CD14-positive monocyte (primary cell): ENCODE measurements around the gene ZCRB1. TPM values are rescaled to one million over a fixed set of nuclear protein-coding genes. Genes with fewer than 3 reads are reported as not detected.
A peak's percentile ranks its signal among the peaks of the same experiment; 100 is the strongest.

Source experiments
- DNase-seq, 3 donors: peaks; one replicate each; pipeline ENCODE4 v3.0.0-alpha.2; 2011 to 2022
- H2AFZ ChIP-seq: 2 replicates; pipeline ENCODE4 v1.6.0; 2012; ENCODE audit warnings: mild to moderate bottlenecking, low read depth, low read length, inconsistent platforms; ENCODE audit not compliant: insufficient read depth, poor library complexity, severe bottlenecking
- H3K27ac ChIP-seq, 2 donors: 1 replicate in 1 of 2; 2 replicates in 1 of 2; pipeline ENCODE4 v1.5.1; 2012 to 2013; ENCODE audit warnings: low read length in 2 of 2, control low read depth in 1 of 2, inconsistent platforms in 1 of 2, low read depth in 1 of 2, mild to moderate bottlenecking in 1 of 2
- H3K27me3 ChIP-seq, 2 donors: one replicate each; pipeline versions ENCODE4 v1.6.0 to v1.6.1; 2011 to 2013; ENCODE audit warnings: low read length in 2 of 2; ENCODE audit not compliant: control insufficient read depth in 2 of 2, insufficient read depth in 2 of 2
- H3K36me3 ChIP-seq, 2 donors: replicated peaks in 1 of 2; 1 replicate in 1 of 2; 2 replicates in 1 of 2; pipeline versions ENCODE4 v1.5.1 to v1.6.1; 2012 to 2013; ENCODE audit warnings: low read length in 2 of 2, control low read depth in 1 of 2, inconsistent platforms in 1 of 2, mild to moderate bottlenecking in 1 of 2; ENCODE audit not compliant: insufficient read depth in 2 of 2, control insufficient read depth in 1 of 2
- H3K4me1 ChIP-seq, 2 donors: 1 replicate in 1 of 2; 2 replicates in 1 of 2; pipeline versions ENCODE4 v1.5.1 to v1.6.1; 2012 to 2013; ENCODE audit warnings: low read length in 2 of 2, control low read depth in 1 of 2, inconsistent platforms in 1 of 2, mild to moderate bottlenecking in 1 of 2, moderate library complexity in 1 of 2; ENCODE audit not compliant: insufficient read depth in 2 of 2, control insufficient read depth in 1 of 2
- H3K4me2 ChIP-seq: replicated peaks from 2 replicates; pipeline ENCODE3; 2012; ENCODE audit warnings: low read length, moderate library complexity, mild to moderate bottlenecking; ENCODE audit not compliant: poor library complexity, severe bottlenecking; ENCODE audit errors: extremely low read depth
- H3K4me3 ChIP-seq, 3 experiments: fragments of 200-600 bp in 1 of 3; sonication (generic) in 1 of 3; replicated peaks in 1 of 3; 1 replicate in 2 of 3; 2 replicates in 1 of 3; pipeline ENCODE4 v1.5.1; 2011 to 2013; ENCODE audit warnings: low read length in 3 of 3, mild to moderate bottlenecking in 3 of 3, control low read depth in 2 of 3, low read depth in 2 of 3, inconsistent platforms in 1 of 3, moderate library complexity in 1 of 3
- H3K79me2 ChIP-seq: 2 replicates; pipeline ENCODE4 v1.6.0; 2012; ENCODE audit warnings: mild to moderate bottlenecking, control low read depth, inconsistent platforms, low read length, moderate library complexity; ENCODE audit not compliant: insufficient read depth
- H3K9ac ChIP-seq: 2 replicates; pipeline ENCODE4 v1.6.0; 2017; ENCODE audit warnings: low read length, mild to moderate bottlenecking; ENCODE audit not compliant: insufficient read depth, poor library complexity, severe bottlenecking
- H3K9me3 ChIP-seq, 2 donors: replicated peaks in 1 of 2; 1 replicate in 1 of 2; 2 replicates in 1 of 2; pipeline versions ENCODE4 v1.5.1 to v1.6.1; 2012 to 2013; ENCODE audit warnings: low read length in 2 of 2, control low read depth in 1 of 2; ENCODE audit not compliant: control insufficient read depth in 1 of 2, insufficient read depth in 1 of 2
- H4K20me1 ChIP-seq: 2 replicates; pipeline ENCODE4 v1.6.0; 2012; ENCODE audit warnings: mild to moderate bottlenecking, low read length, control low read depth, moderate library complexity; ENCODE audit not compliant: insufficient read depth
- H3K27ac Mint-ChIP-seq, 7 donors: one replicate each; pipeline ENCODE4 v1.8.0; 2020; ENCODE audit warnings: mild to moderate bottlenecking in 7 of 7, mixed read lengths in 7 of 7, moderate library complexity in 6 of 7, inconsistent platforms in 2 of 7
- H3K27me3 Mint-ChIP-seq, 3 donors: one replicate each; pipeline ENCODE4 v1.8.0; 2021 to 2022; ENCODE audit warnings: low read depth in 3 of 3, mild to moderate bottlenecking in 3 of 3, mixed read lengths in 3 of 3, moderate library complexity in 3 of 3, inconsistent platforms in 1 of 3
- H3K36me3 Mint-ChIP-seq, 2 donors: one replicate each; pipeline ENCODE4 v1.8.0; 2020; ENCODE audit warnings: mixed read lengths in 2 of 2, inconsistent platforms in 1 of 2, mild to moderate bottlenecking in 1 of 2
- H3K4me1 Mint-ChIP-seq: one replicate; pipeline ENCODE4 v1.8.0; 2020; ENCODE audit warnings: mild to moderate bottlenecking, mixed read lengths
- H3K4me3 Mint-ChIP-seq, 2 donors: one replicate each; pipeline ENCODE4 v1.8.0; 2020; ENCODE audit warnings: mild to moderate bottlenecking in 2 of 2, mixed read lengths in 2 of 2, moderate library complexity in 1 of 2
- H3K9me3 Mint-ChIP-seq, 7 donors: one replicate each; pipeline ENCODE4 v1.8.0; 2020 to 2022; ENCODE audit warnings: mixed read lengths in 7 of 7, mild to moderate bottlenecking in 6 of 7, moderate library complexity in 6 of 7, inconsistent platforms in 2 of 7
- CTCF ChIP-seq: fragments of 200-600 bp; IDR thresholded peaks from one replicate; pipeline ENCODE4 v1.8.0; 2022; ENCODE audit warnings: antibody characterized with exemption, mild to moderate bottlenecking
- WGBS: methylation state at CpG from one replicate; pipeline ENCODE4 v1.1.5; 2013; ENCODE audit warnings: missing lambda C conversion rate; ENCODE audit not compliant: insufficient coverage; 5-methylcytosine and 5-hydroxymethylcytosine counted together
- intact Hi-C, 2 donors: fragments of 100-400 bp; cut with micrococcal nuclease; formaldehyde crosslinking; loops; one replicate each; pipeline versions ENCODE4 v1.15.0 to v1.15.1; 2023
- polyA plus RNA-seq, 3 donors: library from polyadenylated mRNA; depleted of rRNA in 1 of 3; unstranded in 2 of 3; stranded (reverse) in 1 of 3; fragments of 300-500 nt in 2 of 3; fragments of >200 nt in 1 of 3; fragmentation: Illumina TruSeq in 2 of 3; gene quantifications; 1 replicate in 2 of 3; 2 replicates in 1 of 3; pipeline ENCODE4 v1.2.3, GENCODE V29; 2012 to 2021

The ZCRB1 gene
- polyA plus RNA-seq, 3 donors, result 9.2 to 34.4 (median 32.2) TPM

- peak; percentile 55 for TF ChIP-seq CTCF
- peak; percentile 6 to 17 (median 9) for DNase-seq
These were observed 29.3 kb downstream of the ZCRB1 start for GRCh38 chr12:42296503-42297109.

DNA sequence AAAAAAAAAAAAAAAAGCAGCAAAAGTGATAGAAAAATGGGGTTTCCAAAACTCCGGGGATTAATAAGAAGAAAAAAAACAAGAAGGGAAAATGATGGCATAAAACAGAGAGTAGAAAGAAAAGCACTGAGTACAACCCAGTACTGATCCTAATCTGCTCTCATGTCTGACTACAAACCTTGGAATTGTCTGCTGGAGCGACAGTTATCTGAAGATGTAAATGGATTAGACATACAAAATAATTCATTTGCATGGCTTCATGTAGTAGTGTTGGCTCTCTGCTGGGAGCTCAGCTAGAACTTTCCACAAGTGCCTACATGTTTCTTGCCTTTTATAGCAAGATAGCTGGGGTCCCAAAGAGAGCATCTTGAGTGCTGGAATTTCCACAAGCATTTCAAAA lies 34.2 kb downstream of the ZCRB1 start:
- H3K9me3 ChIP-seq, result no peaks in the 10 kb centered on the region
- no peak overlapping the region for H3K9ac ChIP-seq
- H3K36me3 ChIP-seq, result no peaks in the 10 kb centered on the region
- Mint-ChIP-seq H3K27ac (no peak overlapping the region), H3K4me1 (no peaks in the 10 kb centered on the region), H3K27me3 (peaks cover 2 to 6% (median 3%) of the 10 kb centered on the region in 3 donors), H3K4me3 (no peak overlapping the region), H3K9me3 (peaks cover 0 to 8% (median 2%) of the 10 kb centered on the region in 7 donors), H3K36me3 (no peaks in the 10 kb centered on the region)
- H2AFZ ChIP-seq, result peak overlapping the region; percentile 10
- H3K4me2 ChIP-seq, result no peak overlapping the region
- H3K27ac ChIP-seq, result no peak overlapping the region
- H3K79me2 ChIP-seq, result no peaks in the 10 kb centered on the region
- intact Hi-C loops, result no loop called here
- H4K20me1 ChIP-seq, result no peaks in the 10 kb centered on the region
- DNase-seq, result no peak
- WGBS, result no CpG with 5 or more reads among the region's 2 CpGs
- TF ChIP-seq CTCF, result no peak
- no peak overlapping the region for H3K4me3 ChIP-seq
- no peaks in the 10 kb centered on the region for H3K4me1 ChIP-seq
- no peaks in the 10 kb centered on the region for H3K27me3 ChIP-seq

More at GRCh38 chr12:42296503-42297109, 29.3 kb downstream of the ZCRB1 start:
- Mint-ChIP-seq H3K4me3 (no peak overlapping the region), H3K9me3 (peaks cover 0 to 7% (median 0%) of the 10 kb centered on the region in 7 donors), H3K4me1 (peaks cover 8% of the 10 kb centered on the region), H3K27ac (no peak overlapping the region), H3K27me3 (peaks cover 0 to 9% (median 1%) of the 10 kb centered on the region in 3 donors), H3K36me3 (no peaks in the 10 kb centered on the region)
- no peaks in the 10 kb centered on the region for H3K27me3 ChIP-seq
- H3K9me3 ChIP-seq, result no peaks in the 10 kb centered on the region
- no peak overlapping the region for H2AFZ ChIP-seq
- H3K27ac ChIP-seq, result no peak overlapping the region
- H3K4me1 ChIP-seq, result no peaks in the 10 kb centered on the region
- H3K4me2 ChIP-seq, result no peak overlapping the region
- WGBS, result 100% methylated on average over 1 of the region's 5 CpGs
- no peaks in the 10 kb centered on the region for H4K20me1 ChIP-seq
- no peaks in the 10 kb centered on the region for H3K36me3 ChIP-seq
- no peaks in the 10 kb centered on the region for H3K79me2 ChIP-seq
- H3K9ac ChIP-seq, result no peak overlapping the region
- intact Hi-C loops, result no loop called here
- H3K4me3 ChIP-seq, result no peak overlapping the region
